Kidney capillary endothelial cell (primary cell): Measurements from ENCODE around the gene MED9.
A peak's percentile ranks its signal among the peaks of the same experiment; 100 is the strongest.
"Not testable (repeated sequence)": the region's sequence is repeated elsewhere in the genome, so short reads cannot be mapped to it uniquely, and the experiment has no call there.

Experiments used
- DNase-seq: peaks from one replicate; pipeline ENCODE4 v3.0.0-alpha.2; 2018; ENCODE audit warnings: low spot score

The MED9 gene

DNA sequence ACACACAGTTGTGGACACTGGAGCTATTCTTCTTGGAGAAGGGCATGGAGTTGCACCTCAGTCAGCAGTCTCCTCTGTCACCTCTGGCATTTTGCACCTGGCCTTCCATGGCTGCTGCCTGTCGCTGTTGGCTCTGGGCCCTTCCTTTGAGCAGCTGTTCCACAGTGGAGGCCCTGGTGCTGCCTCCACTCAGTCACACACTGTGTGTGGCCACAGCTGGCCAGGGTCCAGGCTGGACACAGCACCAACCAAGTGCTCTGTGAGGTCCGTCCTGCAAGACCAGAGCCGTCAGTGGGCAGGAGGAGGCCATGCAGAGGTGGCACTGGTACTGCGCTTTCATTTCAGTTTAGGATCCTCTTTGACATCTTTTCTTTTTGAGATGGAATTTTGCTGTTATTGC, 21.6 kb upstream of the MED9 start:
- no peak for DNase-seq

- DNase-seq: no peak
Observed at GRCh38 chr17:17456251-17456650, 20.5 kb upstream of the MED9 start.

DNA sequence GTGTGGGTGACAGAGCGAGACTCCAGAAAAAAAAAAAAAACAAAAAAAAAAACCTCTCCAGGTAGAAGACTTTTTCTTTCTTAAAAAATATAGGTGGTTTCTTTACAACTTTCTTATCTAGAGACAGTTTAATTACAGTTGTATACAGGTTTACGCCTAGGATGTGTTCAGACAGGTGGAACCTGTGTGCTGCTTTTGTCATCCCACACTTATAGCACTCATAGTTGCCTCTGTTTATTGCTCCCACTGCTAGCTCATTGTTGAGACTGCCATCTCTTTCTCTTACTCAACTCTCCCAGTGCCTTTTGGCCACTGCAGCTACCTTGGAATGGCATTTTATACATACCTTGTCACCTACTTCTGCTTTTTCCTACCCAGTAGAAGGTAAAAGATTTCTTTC, 19.1 kb upstream of the MED9 start:
- DNase-seq: no peak

DNA sequence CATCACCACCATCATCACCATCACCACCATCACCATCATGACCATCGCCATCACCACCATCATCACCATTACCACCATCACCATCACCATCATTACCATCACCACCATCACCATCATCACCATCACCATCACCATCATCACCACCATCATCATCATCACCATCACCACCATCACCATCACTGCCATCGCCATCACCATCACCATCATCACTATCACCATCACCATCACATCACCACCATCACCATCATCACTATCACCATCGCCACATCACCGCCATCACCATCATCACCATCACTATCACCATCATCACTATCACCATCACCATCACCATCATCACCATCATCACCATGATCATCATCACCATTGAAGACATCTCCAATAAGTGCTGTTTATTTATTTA, 16.8 kb upstream of the MED9 start:
- DNase-seq: no peak

GRCh38 chr17:17462048-17462824, 14.6 kb upstream of the MED9 start:
- no peak for DNase-seq

DNA sequence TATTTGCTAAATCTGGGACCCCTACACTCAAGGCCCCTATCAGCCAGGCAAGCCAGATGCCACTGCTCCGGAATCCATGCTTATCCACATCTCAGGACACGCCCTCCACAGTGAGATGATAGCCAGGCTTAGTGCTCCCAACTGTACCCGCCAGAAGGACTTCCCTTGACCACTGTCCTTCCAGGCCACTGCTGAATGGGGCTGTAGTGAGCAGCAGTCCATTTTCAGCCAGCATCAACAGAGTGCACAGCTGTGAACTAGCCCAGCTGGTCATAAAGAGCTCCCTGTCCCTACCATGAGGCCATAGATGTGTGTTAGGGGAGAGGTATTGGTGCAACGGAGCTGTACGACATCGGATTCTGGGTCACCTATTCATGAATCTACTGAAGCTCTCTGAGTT, 13.0 kb upstream of the MED9 start:
- no peak for DNase-seq

- DNase-seq: not testable (repeated sequence)
Observed at GRCh38 chr17:17465878-17466277, 10.9 kb upstream of the MED9 start.

DNA sequence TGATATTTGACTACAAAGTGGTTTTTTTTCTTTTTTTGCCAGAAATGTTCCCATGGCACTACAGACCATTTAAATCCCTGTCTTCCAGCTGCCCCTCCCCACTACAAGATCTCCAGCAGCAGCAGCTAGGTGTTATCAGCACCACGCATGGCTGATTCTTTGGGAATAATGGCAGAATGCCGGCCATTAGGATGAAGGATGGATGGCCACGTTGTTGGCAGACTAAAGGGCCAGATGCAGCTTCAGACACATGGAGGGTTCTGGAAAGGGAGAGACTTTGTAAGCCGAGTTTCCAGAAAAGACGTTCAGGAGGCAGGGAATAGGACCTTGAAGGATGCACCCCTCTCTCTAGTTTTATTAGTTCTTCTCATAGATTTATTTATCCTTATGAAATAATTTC, 10.3 kb upstream of the MED9 start:
- DNase-seq: no peak

DNA sequence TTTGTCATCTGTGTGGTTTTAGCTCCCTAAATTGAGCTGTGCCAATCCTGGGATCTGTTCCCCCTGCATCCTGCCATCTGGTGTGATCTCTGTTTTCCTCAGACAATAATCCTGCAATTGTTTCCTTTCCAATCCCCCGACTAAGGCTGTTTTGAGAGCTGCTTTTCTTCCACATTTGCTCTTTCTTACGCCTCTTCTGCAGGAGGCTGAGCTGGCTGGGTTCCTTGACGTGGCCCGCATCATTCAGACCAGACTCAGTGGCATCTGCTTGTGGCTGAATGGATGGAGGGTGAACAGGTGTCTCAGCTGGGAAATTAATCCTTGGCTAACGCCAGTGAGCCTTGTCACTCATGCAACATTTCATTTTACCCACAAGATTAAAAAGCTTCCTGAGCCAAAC, 9.8 kb upstream of the MED9 start:
- no peak for DNase-seq

GRCh38 chr17:17467720-17468119, 9.1 kb upstream of the MED9 start:
- no peak for DNase-seq

DNA sequence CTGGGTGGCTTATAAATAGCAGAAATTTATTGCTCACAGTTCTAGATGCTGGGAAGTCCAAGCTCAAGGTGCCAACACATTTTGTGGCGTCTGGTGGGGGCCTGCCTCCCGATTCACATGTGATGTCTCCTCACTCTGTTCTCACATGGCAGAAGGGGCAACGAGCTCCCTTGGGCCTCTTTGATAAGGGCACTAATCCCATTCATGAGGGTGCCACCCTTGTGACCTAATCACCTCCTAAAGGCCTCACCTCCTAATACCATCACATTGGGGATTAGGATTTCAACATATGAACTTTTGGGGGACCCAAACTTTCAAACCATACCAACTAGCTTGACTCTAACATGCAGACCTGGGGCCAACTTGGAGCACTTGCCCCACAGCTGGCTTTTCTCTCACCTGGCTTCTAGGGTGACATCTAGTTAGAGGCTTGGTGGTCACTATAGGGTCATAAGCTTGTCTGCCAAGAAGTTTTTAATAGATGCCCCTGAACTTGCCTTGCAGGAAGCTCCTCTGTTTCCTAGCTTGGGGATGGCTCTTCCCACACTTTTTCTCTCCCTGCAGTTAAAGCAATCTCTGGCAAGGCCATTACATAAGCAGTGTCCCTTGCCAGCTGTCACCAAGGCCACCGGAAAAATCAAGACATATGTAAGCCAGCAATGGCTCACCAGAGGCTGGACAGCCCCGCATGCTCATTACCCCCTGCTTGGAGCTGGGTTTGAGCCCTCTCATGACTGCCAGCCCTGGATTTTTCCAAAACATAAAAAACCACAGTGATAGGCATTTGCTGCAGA, 8.4 kb upstream of the MED9 start:
- DNase-seq: no peak

GRCh38 chr17:17469358-17469757, 7.4 kb upstream of the MED9 start:
- no peak for DNase-seq

- no peak for DNase-seq
Observed at GRCh38 chr17:17469996-17470395, 6.8 kb upstream of the MED9 start.

DNA sequence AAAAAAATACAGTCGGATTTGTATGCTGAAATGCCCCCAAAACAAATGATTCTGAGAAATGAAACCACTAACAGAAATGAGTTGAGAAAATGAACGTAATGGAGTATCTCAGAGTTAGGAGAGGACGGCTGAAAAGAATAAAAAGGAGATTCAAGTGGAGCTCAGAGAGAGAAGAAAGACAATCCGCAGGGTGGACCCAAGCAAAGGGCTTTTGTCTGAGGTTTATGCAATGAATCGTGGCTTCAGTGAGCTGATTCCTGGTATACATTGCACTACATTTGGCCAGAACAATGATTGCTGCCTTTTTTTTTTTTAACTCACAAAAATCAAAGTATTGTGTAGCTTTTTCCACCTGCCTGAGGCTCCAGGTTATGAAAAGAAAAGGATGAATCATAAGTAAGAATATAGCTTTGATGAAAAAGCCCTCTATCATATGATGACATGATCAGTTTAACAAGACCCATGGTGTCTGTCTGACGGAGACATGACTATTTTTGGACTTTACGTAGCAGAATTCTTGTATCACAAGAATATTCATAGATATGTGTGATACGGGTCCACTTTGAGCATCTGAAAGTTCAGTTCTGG, 4.4 kb upstream of the MED9 start:
- DNase-seq: no peak

- DNase-seq: no peak
Observed at GRCh38 chr17:17474341-17474740, 2.5 kb upstream of the MED9 start.

DNA sequence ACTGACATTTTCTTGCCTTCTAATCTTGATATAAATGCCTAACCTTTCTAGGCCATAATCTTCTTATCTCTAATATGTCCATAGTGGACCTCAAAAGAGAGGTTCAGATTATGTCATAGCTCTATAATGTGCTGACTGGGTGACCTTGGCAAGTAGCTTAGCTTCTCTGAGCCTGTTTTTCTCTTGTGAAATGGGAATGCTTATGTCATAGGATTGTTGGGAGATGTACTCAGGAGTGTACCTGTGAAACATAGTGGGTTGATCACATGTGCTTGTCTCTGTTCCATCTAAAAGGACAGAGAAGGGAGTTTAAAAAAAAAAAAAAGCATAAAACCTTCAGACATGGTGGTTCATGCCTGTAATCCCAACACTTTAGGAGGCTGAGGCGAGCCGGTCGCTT, 2.4 kb downstream of the MED9 start:
- DNase-seq: no peak

DNA sequence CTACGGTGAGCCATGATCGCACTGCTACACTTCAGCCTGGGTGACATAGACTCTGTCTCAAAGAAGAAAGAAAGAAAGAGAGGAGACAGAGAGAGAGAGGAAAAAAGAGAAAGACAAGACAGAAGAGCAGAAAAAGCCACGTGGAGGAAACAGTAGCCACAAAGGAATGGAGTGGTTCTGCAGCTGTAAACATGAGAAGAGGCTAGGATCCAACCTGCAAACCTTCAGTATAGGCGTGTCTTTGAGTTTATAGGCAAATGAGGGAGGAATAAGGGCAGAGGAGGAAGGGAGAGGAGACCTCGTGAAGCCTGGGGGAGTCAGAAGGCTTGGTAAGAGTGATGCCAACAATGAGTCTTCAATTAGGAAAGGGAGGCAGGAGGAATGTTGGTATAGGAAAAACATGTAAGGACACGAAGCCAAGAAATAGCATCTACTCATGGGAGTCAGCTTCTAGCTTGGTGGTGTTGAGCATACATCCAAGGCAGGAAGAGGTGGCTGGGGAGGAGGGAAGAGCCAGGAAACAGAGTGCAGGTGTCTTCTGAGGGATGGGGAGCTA, 3.9 kb downstream of the MED9 start:
- no peak for DNase-seq

- DNase-seq: no peak
Observed at GRCh38 chr17:17481860-17482259, 5.1 kb downstream of the MED9 start.

- peak; percentile 18 for DNase-seq
Observed at GRCh38 chr17:17484451-17484899, 7.7 kb downstream of the MED9 start.

GRCh38 chr17:17485420-17485819, 8.6 kb downstream of the MED9 start:
- no peak for DNase-seq

GRCh38 chr17:17486416-17486815, 9.6 kb downstream of the MED9 start:
- DNase-seq: not testable (repeated sequence)

GRCh38 chr17:17487998-17488397, 11.2 kb downstream of the MED9 start:
- no peak for DNase-seq

- no peak for DNase-seq
Observed at GRCh38 chr17:17491031-17491471, 14.3 kb downstream of the MED9 start.
